T-helper 22 cell (primary cell): ENCODE measurements around the gene GPX7.

Experiments
- DNase-seq: peaks from one replicate; pipeline ENCODE4 v3.0.0-alpha.2; 2020; ENCODE audit warnings: low read depth

Gene GPX7

GRCh38 chr1:52588027-52588426, 14.1 kb upstream of the GPX7 start:
- no peak for DNase-seq

DNA sequence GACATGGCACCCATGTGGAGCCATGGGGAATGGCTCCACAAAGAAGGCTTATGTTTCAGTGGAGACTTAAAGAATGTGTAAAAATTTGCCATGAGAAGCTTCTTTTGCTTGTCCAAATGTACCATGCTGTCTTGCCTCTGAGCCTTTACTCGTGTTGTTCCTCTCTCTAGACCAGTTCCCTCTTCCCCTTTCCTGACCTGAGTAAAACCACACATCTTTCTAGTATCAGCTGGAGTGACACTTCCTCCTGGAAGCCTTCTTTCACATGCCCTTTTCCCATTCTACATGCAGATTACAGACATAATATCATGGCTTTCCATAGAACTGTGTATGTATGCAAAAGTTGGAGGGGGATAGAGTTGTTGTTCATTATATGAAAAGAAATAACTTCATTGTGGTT, 13.6 kb upstream of the GPX7 start:
- DNase-seq: no peak

GRCh38 chr1:52590266-52590665, 11.9 kb upstream of the GPX7 start:
- no peak for DNase-seq

DNA sequence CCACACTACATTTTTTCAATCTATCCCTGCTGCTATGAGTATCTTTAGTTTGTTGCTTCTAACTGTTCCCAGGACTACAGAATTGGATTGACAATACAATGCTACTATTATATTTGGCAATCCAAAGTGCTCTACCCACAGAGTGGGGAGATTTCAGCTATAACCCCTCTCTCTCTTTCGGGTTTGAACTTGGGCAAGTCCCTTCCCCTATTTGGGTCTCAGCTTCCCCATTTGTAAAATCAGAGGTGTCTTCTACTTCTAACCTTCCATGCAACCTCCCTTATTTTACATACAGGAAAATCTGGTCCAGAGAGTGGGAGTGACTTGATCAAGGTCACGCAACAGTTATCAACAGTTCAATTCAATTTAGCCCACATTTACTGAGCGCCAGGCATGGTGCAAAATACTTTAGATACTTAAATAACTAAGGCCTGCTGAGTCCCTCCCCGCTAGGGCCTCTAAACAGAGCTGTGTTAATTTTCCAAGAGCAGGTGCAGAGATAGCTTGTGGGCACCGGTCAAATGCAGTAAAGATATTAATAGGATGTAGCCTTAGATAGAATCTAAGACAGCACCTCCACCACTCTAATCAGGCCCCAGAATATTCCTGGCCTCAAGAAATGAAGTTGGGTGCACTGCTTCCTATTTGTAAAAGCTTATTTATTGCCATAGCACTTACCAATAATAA, 9.4 kb upstream of the GPX7 start:
- no peak for DNase-seq

DNA sequence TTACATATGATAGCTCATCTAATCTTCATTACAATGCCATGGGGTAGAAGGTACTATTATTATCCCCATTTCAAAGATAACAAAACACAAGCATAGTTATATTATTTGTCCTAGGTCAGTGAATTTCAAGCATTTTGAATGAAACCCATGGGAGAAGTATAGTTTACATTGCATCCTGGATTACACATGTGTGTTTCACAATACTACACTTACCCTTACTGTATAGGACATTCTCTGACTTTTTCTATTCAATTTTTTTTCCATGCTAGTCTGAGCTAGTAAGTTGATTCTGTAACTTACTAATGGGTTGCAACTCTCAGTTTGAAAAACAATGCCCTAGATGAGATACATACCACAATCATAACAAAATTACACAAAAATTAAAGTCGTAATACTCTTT, 8.7 kb upstream of the GPX7 start:
- DNase-seq: no peak

- DNase-seq: no peak
These were observed 7.1 kb upstream of the GPX7 start for GRCh38 chr1:52595061-52595460.

DNA sequence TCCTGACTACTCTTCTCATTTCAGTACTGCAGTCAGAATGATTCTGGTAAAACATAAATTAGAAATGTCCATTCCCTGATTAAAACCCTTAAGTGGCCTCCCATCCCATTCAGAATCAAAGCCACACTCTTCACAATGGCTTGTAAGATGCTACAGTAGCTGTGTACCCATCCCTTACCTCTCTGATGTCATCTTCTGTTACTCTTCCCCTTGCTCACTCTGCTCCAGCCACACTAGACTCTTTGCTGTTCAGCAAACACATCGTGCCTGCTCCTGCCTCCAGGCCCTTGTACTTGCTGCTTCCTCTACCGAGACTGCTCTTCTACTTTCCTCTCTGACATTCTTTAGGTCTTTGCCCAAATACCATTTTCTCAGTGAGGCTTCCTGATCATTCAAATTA, 4.3 kb upstream of the GPX7 start:
- DNase-seq: no peak

- no peak for DNase-seq
These were observed 3.4 kb upstream of the GPX7 start for GRCh38 chr1:52598729-52599128.

DNA sequence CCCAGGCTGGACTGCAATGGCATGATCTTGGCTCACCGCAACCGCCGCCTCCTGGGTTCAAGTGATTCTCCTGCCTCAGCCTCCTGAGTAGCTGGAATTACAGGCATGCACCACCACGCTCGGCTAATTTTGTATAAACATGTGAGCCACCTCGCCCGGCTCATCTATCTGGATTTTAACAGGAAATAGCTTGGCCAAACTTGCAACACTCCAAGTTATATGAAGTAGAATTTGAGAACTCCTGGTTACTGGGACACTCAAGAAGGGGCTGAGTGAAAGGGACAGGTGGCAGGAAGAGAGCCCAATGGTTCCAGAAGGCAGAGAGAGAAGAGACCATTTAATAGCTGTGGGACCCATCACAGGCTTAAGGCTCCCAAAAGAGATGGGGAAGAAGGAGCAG, 2.9 kb upstream of the GPX7 start:
- DNase-seq: no peak

GRCh38 chr1:52600533-52601179, 1.5 kb upstream of the GPX7 start:
- DNase-seq: no peak

DNA sequence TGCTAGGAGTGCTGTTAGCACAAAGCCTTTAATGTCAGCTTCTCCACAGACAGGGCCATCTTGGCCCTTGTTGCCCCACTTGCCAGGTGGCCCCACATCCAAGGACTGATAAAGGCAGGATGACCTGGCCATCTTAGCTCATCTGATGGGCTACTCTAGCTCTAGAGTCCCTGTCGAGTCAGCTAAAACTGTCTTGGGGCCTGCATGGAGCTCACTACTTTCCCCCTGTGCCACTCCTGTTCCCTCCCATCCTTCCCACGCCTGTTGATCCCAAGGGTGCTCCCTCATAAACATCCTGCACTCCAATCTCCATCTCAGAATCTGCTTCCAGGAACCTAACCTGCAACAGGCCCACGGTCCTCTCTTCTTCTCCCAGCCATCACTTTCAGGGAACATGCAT, 652 bp upstream of the GPX7 start:
- DNase-seq: no peak

DNA sequence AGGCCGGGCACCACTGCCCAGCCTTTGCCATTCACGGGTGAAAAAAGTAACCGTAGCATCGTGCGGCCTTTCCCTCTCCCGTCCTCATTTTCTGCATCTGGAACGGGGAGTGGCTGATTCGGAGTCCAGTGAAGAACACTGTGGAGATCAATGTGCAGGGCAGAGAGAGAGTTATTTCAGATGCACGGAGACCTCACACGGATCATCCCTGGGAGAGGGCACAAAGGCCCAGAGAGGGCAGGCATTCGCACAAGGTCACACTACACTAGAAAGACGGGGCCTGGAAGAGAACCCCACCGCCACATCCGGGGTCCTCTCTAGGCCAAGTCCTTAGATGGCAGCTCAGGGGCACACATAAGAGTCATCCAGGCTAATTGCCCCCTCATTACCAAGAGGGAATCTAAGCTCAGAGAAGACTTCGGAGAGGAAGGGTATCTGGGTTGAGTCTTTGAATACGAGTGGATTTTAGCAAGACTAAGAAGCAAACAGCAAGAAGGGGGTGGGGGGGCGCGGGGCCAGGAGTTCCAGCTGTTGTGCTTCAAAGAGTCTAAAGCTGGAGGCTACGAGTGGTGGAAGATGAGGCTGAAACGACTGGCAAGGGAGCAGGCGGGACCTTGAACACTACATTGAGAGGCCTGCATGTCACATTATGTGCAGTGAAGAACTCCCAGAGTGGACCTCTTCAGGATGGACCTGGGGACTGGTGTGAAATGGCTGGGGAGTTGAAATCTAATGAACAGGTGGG, 857 bp downstream of the GPX7 start:
- DNase-seq: no peak

DNA sequence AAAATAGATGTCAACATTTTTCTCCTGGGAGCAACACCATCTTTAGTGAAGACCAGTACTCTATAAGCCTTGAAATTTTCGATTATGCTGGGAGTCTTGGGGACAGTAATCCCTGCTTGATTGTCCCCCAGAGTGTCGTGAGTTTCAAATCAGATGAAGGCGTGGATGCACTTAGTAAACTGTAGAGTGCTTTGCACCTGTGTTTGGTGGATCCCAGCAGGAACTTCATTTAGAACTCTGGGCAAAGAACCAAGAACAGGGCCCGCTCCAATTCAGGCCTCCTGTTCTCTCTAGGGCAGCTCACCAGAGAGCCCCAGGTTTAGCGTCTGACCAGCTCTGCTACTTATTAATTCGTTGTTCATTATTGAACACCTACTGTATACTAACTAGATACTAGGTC, 1.5 kb downstream of the GPX7 start:
- no peak for DNase-seq

GRCh38 chr1:52604063-52604770, 2.0 kb downstream of the GPX7 start:
- DNase-seq: no peak

DNA sequence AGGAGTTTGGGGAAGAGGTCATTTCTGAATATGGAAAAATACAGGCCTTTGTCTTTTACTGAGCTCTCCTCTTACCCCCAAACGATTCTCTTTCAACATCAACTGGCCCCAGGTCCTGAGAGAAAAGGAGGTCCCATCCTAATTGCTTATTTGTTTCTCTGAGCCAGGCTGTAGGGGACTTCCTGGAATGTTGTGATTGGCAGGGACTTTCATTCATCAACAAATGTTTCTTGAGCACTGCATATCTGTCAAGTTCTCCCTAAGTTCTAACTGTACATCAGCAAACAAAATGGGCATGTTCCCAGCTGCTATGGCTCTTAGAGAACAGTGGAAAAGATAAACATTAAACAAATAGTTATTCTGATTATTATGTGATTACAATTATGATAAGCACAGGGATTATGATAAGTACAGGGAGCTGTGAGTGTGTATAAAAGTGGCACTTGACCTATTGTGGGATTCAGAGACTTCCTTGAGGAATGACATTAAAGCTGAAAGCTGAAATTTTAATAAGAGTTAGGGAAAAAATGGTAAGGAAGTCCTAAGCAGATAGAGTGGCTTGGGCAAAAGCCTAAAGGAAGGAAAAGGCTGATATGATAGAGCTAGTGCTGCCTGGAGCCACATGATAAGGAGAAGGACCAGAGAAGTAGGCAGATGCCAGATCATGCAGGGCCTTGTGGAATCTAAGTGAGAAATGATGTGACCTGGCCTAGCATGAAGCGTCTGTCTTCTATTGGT, 11.6 kb downstream of the GPX7 start:
- DNase-seq: no peak

DNA sequence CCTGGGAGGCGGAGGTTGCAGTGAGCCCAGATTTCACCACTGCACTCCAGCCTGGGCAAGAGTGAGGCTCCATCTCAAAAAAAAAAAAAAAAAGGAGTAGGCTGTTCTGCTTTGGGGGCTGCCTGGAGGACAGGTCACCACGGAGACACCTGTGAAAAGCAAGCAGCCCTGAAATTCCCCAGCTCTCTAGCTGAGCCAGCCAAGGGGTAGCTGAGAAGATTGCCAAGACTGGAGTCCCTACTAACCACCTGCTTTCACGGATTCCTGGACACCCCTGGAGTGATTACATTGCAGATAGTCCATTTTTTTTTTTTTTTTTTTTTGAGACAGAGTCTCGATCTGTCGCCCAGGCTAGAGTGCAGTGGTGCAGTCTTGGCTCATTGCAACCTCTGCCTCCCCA, 12.5 kb downstream of the GPX7 start:
- no peak for DNase-seq

DNA sequence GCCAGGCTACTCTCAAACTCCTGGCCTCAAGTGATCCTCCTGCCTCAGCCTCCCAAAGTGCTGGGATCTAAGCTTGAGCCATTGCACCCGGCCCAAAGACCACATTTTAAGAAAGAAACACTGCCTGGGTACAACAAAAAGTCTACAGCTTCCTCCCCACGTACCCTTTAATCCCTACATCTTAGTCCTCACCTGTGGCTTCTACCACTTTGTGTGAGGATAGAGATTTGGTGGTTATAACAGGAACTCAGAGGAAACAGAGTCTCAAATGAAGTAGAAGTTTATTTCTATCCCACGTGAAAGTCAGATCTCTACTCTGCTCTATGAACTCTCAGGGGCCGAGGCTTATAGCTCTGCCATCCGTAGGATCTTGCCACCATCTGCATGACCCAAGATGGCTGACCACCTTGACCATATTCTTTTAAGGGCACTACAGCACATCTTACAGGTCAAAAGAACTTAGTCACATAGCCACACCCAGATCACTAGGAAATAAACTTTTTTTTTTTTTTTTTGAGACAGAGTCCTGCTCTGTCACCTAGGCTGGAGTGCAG, 13.4 kb downstream of the GPX7 start:
- DNase-seq: no peak

DNA sequence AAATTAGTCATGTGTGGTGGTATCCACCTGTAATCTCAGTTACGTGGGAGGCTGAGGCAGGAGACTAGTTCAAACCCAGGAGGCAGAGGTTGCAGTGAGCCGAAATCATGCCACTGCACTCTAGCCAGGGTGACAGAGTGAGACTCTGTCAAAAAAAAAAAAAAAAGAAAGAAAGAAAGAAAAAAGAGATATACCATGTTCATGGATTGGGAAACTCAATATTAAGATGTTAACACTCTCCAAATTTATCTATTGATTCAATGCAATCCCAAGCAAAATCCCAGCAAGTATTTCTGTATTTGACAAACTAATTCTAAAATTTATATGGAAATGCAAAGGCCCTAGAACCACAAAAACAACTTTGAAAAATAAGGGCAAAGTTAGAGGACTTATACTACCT, 19.8 kb downstream of the GPX7 start:
- DNase-seq: no peak

DNA sequence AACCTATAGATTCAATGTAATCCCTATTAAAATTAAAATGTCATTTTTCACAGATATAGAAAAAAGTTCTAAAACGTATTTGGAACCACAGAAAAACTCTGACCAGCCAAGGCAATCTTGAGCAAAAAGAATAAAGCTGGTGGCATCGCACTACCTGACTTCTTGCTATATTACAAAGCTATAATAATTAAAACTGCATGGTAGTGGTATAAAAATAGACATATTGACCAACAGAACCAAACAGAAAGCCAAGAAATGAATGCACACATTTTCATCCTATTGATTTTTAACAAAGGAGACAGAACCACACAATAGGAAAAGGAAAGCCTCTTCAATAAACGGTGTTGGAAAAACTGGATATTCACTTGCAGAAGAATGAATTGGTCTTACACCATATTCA, 21.6 kb downstream of the GPX7 start:
- no peak for DNase-seq

DNA sequence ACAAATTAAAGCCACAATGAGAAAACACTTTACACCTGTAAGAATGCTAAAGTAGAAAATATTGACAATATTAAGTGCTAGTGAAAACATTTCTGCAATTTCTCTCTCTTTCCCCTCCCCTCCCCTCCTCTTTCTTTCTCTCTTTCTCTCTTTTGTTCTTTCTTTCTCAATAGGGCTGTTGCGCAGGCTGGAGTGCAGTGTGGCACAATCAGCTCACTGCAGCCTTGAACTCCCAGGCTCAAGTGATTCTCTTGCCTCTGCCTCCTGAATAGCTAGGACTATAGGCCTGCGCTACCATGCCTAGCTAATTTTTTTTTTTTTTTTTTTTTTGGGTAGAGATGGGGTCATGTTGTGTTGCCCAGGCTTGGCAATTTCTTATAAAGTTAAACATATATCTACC, 24.9 kb downstream of the GPX7 start:
- DNase-seq: no peak

DNA sequence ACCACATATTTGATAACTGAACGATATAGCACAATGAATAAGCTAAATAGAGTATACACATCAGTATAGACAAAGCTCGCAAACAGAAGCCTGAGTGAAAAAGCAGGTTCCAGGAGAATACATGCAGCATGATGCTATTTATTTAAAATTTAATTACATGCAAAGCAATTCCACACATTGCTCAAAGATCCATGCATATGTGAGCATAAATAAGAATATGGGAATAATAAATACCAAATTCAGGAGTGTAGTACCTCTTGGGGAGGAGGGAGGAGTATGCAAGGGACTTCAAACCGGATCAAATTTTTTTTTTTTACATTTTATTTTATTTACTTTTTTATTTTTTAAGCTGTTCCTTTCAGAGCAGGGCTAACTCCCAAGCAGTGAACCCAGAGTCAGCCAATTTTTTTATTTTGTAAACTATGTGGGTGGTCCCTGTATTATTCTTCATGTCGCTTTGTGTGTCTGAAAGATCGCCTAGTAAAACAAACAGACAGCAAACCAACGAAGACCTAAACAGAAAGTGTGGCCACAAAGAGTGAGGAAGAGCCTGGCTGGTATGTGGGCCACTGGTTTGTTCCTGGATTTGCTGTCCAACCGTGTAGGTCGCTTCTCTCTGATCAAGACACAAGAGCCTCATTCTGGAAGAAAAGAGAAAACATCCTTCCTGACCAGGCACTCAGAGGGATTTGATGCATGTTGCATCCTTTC, 26.6 kb downstream of the GPX7 start:
- no peak for DNase-seq
